Measurements from ENCODE around the gene NEDD1.

Gene NEDD1

GRCh38 chr12:96906849-96907670 lies at the start of gene NEDD1:
NEDD1 (plus strand) TSS chr12:96907257; CDS start chr12:96909760, 2,503 bp downstream.
- no peak for DNase-seq

GRCh38 chr12:96858162-96858561 lies 48.9 kb upstream of the NEDD1 start:
- no peak for DNase-seq

GRCh38 chr12:96861656-96862055 lies 45.4 kb upstream of the NEDD1 start:
- no peak for DNase-seq

DNA sequence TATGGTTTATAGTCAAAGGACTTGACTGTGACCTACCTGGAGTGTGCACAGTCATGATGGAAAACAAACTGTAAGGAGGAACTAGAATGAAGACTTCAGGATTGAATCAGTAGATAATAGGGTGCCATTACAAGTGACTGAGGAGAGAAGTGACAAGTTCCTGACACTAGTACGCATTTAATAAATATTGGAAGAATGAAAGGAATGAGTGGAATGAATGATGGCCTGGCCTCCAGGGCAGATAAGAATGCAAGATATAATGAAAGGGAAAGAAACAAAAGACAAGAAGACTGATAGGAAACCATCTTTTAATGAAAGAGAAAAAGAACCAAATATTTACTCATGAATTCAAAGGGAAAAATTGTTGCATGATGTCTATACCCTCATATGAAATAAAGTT lies 44.7 kb upstream of the NEDD1 start:
- DNase-seq: no peak

GRCh38 chr12:96864335-96864734 lies 42.7 kb upstream of the NEDD1 start:
- no peak for DNase-seq

GRCh38 chr12:96866801-96867590 lies 40.1 kb upstream of the NEDD1 start:
- no peak for DNase-seq

DNA sequence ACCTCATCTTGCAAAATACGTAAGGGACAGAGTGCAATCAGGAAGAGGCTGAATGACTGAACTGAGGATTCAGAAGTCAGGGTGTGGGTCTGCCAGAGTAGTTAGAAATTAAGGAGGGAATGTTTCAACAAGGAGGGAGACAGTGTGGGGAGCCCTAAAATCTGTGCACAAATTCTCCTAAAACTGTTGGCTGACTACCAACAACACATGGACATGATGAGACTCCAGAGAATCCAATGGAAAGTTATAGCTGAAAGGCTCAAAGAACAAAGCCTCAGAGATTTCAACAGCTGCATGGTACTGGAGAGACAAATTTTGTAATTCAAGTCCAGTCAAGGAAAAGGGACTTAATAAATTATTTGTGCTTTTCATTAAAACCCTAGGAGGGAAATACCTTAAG lies 36.1 kb upstream of the NEDD1 start:
- DNase-seq: no peak

- no peak for DNase-seq
These were observed 34.1 kb upstream of the NEDD1 start for GRCh38 chr12:96872961-96873360.

DNA sequence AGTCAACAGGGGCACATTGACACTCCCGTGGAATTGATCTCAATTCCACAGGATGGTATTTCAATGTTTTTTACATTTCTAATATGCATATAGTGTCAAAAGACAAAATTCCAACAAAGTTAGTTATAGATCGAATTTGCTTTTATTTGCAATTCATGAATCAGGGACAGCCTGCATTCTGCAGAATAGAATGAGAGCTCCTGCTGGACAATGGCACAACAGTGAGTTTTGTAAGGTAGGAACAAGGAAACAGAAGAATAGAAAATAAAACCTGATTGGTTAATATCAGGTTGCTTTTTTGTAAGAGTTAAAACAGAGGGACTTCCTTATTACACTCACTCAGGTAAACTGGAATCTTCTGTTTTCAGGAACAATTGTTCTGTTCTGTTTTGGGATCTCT lies 32.8 kb upstream of the NEDD1 start:
- no peak for DNase-seq

- DNase-seq: no peak
These were observed 30.1 kb upstream of the NEDD1 start for GRCh38 chr12:96876966-96877365.

- no peak for DNase-seq
These were observed 28.4 kb upstream of the NEDD1 start for GRCh38 chr12:96878704-96879103.

DNA sequence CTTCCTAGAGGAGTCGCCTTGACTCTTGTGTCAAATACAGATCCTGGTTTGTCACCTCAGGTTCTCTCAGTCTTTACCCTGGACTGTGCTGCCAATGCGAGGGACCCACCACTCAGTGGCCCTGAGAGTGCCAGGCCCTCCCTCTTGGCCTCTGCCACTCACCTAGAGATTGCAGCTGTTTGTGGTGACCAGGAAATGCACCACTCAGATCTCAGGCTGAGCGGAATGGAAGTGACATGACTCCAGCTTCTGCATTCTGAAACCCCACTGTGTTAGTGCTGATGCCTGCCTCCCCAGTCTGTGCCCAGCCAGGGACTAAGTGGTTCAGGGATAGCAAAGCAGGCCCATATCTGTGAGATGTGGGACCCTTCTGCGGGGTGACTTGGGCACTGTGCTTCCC lies 27.8 kb upstream of the NEDD1 start:
- DNase-seq: no peak

- no peak for DNase-seq
These were observed 26.8 kb upstream of the NEDD1 start for GRCh38 chr12:96880220-96880619.

DNA sequence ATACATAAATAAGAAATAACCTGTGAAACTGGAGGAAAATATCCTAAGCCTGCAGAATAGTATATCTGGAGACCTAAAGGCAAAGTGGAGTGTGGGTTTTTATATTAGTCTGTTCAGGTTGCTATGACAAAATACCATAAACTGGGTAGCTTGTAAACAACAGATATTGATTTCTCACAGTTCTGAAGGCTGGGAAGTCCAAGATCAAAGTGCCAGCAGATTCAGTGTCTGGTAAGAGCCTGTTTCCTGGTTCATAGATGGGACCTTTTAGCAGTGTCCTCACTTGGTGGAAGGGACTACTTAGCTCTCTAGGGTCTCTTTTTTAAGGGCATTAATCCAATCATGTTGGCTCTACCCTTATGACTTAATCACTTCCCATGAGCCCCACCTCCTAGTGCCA lies 25.4 kb upstream of the NEDD1 start:
- no peak for DNase-seq

DNA sequence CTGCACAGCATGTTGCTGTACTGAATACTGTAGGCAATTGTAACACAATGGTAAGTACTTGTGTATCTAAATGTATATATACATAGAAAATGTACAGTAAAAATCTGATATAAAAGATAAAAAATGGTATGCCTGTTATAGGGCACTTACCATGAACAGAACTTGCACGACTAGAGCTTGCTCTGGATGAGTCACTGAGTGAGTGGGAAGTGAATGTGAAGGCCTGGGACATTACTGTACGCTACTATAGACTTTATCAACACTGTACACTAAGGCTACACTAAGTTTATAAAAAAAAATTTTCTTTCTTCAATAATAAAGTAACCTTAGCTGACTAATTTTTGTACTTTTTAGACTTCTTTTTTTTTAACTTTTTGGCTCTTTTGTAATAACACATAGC lies 24.2 kb upstream of the NEDD1 start:
- DNase-seq: no peak

- DNase-seq: no peak
These were observed 23.5 kb upstream of the NEDD1 start for GRCh38 chr12:96883571-96883970.

DNA sequence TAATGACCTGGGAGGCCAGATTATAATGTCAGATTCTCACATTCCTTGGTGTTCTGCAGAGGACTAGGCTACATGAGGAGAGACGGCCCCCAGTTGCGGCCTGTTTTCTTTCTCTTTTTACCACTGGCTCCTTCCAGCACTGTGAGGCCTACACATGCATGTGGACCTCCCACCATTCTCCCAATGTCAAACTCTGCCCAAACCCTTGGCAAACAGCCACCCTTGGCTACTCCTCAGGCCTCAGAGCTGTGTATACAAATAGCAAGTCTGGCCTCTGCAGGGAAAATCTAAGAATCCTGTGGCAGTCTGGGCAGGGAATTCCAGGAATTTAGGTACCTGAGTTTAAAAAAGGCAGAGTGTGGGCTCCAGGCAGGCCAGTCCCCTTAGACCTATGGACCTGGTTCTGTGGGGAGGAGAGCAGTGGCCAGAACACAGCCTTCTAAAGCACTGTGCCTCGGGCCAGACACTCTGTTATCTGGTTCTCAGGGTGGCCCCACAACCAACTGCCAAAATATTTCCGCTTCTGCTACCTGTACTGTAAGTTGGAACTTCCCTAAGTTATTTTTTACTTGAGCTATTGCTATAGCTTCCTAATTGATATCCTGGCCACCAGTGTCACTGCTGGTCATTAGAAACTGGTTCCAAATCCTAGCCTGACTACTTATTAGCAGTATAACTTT lies 19.9 kb upstream of the NEDD1 start:
- DNase-seq: no peak

GRCh38 chr12:96889273-96889933 lies 17.7 kb upstream of the NEDD1 start:
- no peak for DNase-seq

DNA sequence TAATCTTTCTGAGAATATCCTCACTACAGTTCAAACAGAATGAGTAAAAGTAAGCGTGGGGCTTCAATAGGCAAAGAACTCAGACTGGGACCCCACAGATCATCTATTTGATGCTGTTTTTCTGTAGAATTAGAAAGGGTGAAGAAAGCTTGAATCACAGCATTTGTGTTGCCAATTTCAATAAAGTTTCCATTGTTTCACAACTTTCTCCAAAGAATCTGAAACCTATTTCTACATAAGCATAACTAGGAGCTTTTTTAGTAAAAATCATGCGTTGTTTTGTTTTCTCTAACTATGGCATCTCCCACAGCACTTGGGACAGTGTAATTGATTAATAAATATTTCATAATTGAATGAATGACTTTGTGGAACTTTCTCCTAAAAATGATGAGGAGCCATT lies 16.7 kb upstream of the NEDD1 start:
- no peak for DNase-seq

DNA sequence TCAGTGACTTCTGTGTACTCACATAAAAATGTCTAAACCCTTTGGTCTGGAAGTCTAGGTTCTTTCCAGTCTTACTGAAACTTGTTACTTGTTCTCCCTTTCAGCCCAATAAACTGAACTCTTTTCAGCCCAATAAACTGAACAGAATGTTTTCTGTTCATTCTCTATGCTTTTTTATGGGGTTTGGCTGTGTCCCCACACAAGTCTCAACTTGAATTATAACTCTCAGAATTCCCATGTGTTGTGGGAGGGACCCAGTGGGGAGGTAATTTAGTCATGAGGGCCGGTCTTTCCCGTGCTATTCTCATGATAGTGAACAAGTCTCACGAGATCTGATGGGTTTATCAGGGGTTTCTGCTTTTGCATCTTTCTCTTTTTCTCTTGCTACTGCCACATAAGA lies 15.0 kb upstream of the NEDD1 start:
- DNase-seq: no peak

- no peak for DNase-seq
These were observed 9.6 kb upstream of the NEDD1 start for GRCh38 chr12:96897421-96897820.

DNA sequence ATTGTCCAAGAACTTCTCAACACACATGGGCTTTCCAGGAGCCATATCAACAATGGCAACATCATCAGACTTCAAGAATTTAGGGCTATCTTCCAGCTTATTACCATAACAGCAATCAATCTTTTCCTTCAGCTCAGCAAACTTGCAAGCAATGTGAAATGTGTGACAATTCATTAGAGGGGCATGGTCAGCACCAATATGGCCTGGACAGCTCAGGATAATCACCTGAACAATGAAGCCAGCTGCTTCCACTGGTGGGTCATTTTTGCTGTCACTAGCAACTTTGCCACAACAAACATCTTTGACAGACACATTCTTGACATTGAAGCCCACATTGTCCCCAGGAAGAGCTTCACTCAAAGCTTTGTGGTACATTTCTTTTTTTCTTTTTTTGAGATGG lies 5.9 kb upstream of the NEDD1 start:
- DNase-seq: no peak

DNA sequence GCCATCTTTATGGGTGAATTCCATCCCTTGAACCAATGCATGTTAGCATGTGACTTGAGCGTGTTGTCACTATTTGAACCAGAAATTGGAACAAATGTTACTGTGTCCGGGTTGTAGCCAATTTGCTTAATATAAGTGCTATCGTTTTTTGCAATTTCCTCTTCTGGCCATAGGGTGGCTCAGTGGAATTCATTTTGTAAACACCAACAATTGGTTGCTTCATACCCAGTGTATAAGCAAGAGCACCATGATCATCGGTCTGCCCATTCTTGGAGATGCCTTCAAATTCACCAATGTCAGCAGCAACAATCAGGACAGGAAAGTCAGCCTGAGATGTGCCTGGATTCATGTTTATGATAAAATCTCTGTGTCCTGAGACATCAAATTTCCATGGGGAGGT lies 5.0 kb upstream of the NEDD1 start:
- DNase-seq: no peak

Data from SIG-M5 (cell line).